Smooth muscle cell (in vitro differentiated cells): ENCODE results near the gene GSTA4. TPM values are rescaled to one million over a fixed set of nuclear protein-coding genes. Genes with fewer than 3 reads are reported as not detected.
"Not testable (repeated sequence)": the region's sequence is repeated elsewhere in the genome, so short reads cannot be mapped to it uniquely, and the experiment has no call there.

Experiments used
- DNase-seq: peaks from one replicate; lab custom pipeline; 2025; ENCODE audit not compliant: unreplicated experiment; lab: John Stamatoyannopoulos, UW
- H2AFZ ChIP-seq: fragments of 200-600 bp; sonication (generic); 2 replicates; pipeline ENCODE4 v1.6.0; 2016; ENCODE audit warnings: antibody characterized with exemption, low read depth, mild to moderate bottlenecking
- H3F3A ChIP-seq: fragments of 200-600 bp; sonication (generic); 2 replicates; pipeline ENCODE4 v1.6.0; 2017; ENCODE audit warnings: antibody characterized with exemption, low read depth
- H3K27ac ChIP-seq: fragments of 200-600 bp; sonication (generic); 2 replicates; pipeline ENCODE4 v1.5.1; 2016; ENCODE audit warnings: low read depth, mild to moderate bottlenecking
- H3K27me3 ChIP-seq: fragments of 200-600 bp; sonication (generic); 2 replicates; pipeline ENCODE4 v1.6.1; 2016; ENCODE audit warnings: low read depth, mild to moderate bottlenecking
- H3K36me3 ChIP-seq: fragments of 200-600 bp; sonication (generic); 2 replicates; pipeline ENCODE4 v1.5.1; 2016; ENCODE audit warnings: low read depth
- H3K4me1 ChIP-seq: fragments of 200-600 bp; sonication (generic); 2 replicates; pipeline ENCODE4 v1.5.1; 2016; ENCODE audit warnings: low read depth
- H3K4me2 ChIP-seq: fragments of 200-600 bp; sonication (generic); 2 replicates; pipeline ENCODE4 v1.6.0; 2016; ENCODE audit warnings: mild to moderate bottlenecking
- H3K4me3 ChIP-seq: fragments of 200-600 bp; sonication (generic); 2 replicates; pipeline ENCODE4 v1.5.1; 2016; ENCODE audit warnings: mild to moderate bottlenecking
- H3K79me2 ChIP-seq: fragments of 200-600 bp; sonication (generic); 2 replicates; pipeline ENCODE4 v1.6.0; 2016; ENCODE audit warnings: low read depth, mild to moderate bottlenecking
- H3K9ac ChIP-seq: fragments of 200-600 bp; sonication (generic); 2 replicates; pipeline ENCODE4 v1.6.0; 2016; ENCODE audit warnings: low read depth
- H3K9me3 ChIP-seq: fragments of 200-600 bp; sonication (generic); replicated peaks from 2 replicates; pipeline ENCODE4 v1.5.1; 2016; ENCODE audit warnings: low read depth
- H4K20me1 ChIP-seq: fragments of 200-600 bp; sonication (generic); 2 replicates; pipeline ENCODE4 v1.6.0; 2016; ENCODE audit warnings: low read depth
- WGBS: methylation state at CpG from one replicate; pipeline ENCODE4 v1.1.7; 2016; ENCODE audit warnings: low lambda C conversion rate; 5-methylcytosine and 5-hydroxymethylcytosine counted together
- polyA plus RNA-seq: library from polyadenylated mRNA; unstranded; fragments of >200 nt; fragmentation: Nextera tagmentation; extraction: Ambion mirVana; gene quantifications from 2 replicates; pipeline ENCODE4 v1.2.1, GENCODE V29; 2016
- total RNA-seq: library from RNA; depleted of rRNA; stranded (reverse); fragments of >200 nt; gene quantifications from 2 replicates; pipeline ENCODE4 v1.2.3, GENCODE V29; 2014
- TF ChIP-seq, protein P1 (sequence below): fragments of 200-600 bp; sonication (generic); IDR thresholded peaks from 2 replicates; pipeline ENCODE4 v1.5.1; 2017; ENCODE audit warnings: borderline replicate concordance, mild to moderate bottlenecking, antibody characterized with exemption; ENCODE audit not compliant: insufficient read depth, poor library complexity, severe bottlenecking

The GSTA4 gene, protein sequence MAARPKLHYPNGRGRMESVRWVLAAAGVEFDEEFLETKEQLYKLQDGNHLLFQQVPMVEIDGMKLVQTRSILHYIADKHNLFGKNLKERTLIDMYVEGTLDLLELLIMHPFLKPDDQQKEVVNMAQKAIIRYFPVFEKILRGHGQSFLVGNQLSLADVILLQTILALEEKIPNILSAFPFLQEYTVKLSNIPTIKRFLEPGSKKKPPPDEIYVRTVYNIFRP
- 60.9 and 62.6 TPM in 2 replicates for total RNA-seq
- 49.1 and 60.2 TPM in 2 replicates for polyA plus RNA-seq

DNA sequence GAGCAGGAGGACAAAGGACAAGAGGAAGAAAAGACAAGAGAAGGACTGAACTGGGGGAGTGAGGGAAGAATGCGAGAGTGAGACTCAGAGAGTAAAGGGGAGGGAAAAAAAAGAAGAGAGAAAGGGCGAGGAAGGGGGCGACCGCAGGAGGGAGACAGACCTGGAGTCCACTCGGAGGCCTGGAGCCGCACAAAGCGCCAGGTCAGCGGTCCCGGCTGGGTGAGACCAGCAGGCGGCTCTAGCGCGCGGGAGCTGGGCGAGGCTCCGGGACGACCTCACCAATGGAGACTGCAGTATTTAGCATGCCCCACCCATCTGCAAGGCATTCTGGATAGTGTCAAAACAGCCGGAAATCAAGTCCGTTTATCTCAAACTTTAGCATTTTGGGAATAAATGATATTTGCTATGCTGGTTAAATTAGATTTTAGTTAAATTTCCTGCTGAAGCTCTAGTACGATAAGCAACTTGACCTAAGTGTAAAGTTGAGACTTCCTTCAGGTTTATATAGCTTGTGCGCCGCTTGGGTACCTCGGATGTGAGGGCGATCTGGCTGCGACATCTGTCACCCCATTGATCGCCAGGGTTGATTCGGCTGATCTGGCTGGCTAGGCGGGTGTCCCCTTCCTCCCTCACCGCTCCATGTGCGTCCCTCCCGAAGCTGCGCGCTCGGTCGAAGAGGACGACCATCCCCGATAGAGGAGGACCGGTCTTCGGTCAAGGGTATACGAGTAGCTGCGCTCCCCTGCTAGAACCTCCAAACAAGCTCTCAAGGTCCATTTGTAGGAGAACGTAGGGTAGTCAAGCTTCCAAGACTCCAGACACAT is at the start of gene GSTA4:
Gene GSTA4 (minus strand): TSS at position 196 of the 824 bp plus-strand sequence. CDS start 1,041 bp downstream, outside the sequence.
- peak within 1 kb of the TSS; percentile 84 for H3K4me3 ChIP-seq
- H3K4me1 ChIP-seq, result peaks cover 14% of the 10 kb centered on the region
- TF ChIP-seq, protein P1, sequence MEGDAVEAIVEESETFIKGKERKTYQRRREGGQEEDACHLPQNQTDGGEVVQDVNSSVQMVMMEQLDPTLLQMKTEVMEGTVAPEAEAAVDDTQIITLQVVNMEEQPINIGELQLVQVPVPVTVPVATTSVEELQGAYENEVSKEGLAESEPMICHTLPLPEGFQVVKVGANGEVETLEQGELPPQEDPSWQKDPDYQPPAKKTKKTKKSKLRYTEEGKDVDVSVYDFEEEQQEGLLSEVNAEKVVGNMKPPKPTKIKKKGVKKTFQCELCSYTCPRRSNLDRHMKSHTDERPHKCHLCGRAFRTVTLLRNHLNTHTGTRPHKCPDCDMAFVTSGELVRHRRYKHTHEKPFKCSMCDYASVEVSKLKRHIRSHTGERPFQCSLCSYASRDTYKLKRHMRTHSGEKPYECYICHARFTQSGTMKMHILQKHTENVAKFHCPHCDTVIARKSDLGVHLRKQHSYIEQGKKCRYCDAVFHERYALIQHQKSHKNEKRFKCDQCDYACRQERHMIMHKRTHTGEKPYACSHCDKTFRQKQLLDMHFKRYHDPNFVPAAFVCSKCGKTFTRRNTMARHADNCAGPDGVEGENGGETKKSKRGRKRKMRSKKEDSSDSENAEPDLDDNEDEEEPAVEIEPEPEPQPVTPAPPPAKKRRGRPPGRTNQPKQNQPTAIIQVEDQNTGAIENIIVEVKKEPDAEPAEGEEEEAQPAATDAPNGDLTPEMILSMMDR, result peak; percentile 51
- peak within 1 kb of the TSS; percentile 99 for H3K4me2 ChIP-seq
- H3K27me3 ChIP-seq, H3K9me3 ChIP-seq, H3K36me3 ChIP-seq, H4K20me1 ChIP-seq: not testable (repeated sequence)
- DNase-seq, result peak; percentile 71
- peak within 1 kb of the TSS; percentile 93 for H3K9ac ChIP-seq
- 6% methylated on average over 35 of the region's 41 CpGs for WGBS
- peaks cover 17% of the 10 kb centered on the region for H3K79me2 ChIP-seq
- peak within 1 kb of the TSS; percentile 97 for H2AFZ ChIP-seq
- H3F3A ChIP-seq, result peaks cover 19% of the 10 kb centered on the region
- peak within 1 kb of the TSS; percentile 95 for H3K27ac ChIP-seq

GRCh38 chr6:53044572-53044971 is 49.5 kb upstream of the GSTA4 start:
- no peaks in the 10 kb centered on the region for H3K36me3 ChIP-seq
- H3K79me2 ChIP-seq, result peaks cover 13% of the 10 kb centered on the region
- WGBS, result 50% methylated on average over 4 of the region's 4 CpGs
- no peaks in the 10 kb centered on the region for H4K20me1 ChIP-seq
- peak overlapping the region; percentile 77 for H3K4me2 ChIP-seq
- peak overlapping the region; percentile 55 for H3K9ac ChIP-seq
- no peak overlapping the region for H2AFZ ChIP-seq
- peak overlapping the region; percentile 96 for H3K27ac ChIP-seq
- H3K9me3 ChIP-seq, result no peaks in the 10 kb centered on the region
- peak overlapping the region; percentile 18 for H3K4me3 ChIP-seq
- no peaks in the 10 kb centered on the region for H3K27me3 ChIP-seq
- H3K4me1 ChIP-seq, result peaks cover 42% of the 10 kb centered on the region
- H3F3A ChIP-seq, result peaks cover 12% of the 10 kb centered on the region
- TF ChIP-seq, protein P1, result no peak
- DNase-seq, result no peak

DNA sequence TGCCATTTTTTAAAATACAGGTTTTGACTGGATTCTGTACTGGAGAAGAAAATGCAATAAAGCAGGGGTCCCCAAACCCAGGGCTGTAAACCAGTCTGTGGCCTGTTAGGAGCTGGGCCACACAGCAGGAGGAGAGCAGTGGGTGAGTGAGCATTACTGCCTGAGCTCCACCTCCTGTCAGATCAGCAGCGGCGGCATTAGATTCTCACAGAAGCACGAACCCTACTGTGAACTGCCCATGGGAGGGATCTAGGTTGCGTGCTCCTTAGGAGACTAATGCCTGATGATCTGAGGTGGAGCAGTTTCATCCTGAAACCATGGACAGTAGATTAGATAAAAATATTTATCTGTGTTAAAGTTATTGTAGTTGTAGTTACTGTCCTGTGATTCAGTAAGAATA is 49.0 kb upstream of the GSTA4 start:
- H3K4me3 ChIP-seq, result peak overlapping the region; percentile 18
- peaks cover 13% of the 10 kb centered on the region for H3K79me2 ChIP-seq
- H4K20me1 ChIP-seq, result no peaks in the 10 kb centered on the region
- TF ChIP-seq, protein P1, result no peak
- H2AFZ ChIP-seq, result no peak overlapping the region
- H3K4me2 ChIP-seq, result peak overlapping the region; percentile 77
- no peaks in the 10 kb centered on the region for H3K36me3 ChIP-seq
- 8% methylated on average over 4 of the region's 4 CpGs for WGBS
- H3K27me3 ChIP-seq, result no peaks in the 10 kb centered on the region
- peaks cover 42% of the 10 kb centered on the region for H3K4me1 ChIP-seq
- H3K27ac ChIP-seq, result peak overlapping the region; percentile 96
- DNase-seq, result no peak
- H3K9ac ChIP-seq, result peak overlapping the region; percentile 55
- H3F3A ChIP-seq, result peaks cover 12% of the 10 kb centered on the region
- H3K9me3 ChIP-seq, result no peaks in the 10 kb centered on the region
